Measurements from ENCODE around the gene NLRC5.

NLRC5 gene

DNA sequence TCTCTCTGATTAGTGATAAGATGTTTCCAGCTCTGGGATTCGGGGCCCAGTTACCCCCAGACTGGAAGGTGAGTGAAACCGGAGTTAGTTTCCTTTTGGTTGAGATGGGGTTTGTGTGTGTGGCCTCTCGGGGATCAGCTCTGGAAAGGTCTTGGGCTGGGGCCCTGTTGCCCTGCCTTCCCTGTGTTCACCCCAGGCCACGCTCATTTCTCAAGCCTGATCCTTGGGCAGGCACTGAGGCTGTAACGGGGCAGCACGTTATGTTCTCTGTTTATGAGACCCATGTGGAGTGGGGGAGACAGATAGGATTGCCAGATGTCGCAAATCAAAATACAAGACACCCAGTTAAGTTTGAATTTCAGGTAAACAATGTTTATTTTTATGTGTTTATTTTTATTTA lies 138.5 kb downstream of the NLRC5 start:
- no peak for DNase-seq (ENCODE audit: low spot score)

DNA sequence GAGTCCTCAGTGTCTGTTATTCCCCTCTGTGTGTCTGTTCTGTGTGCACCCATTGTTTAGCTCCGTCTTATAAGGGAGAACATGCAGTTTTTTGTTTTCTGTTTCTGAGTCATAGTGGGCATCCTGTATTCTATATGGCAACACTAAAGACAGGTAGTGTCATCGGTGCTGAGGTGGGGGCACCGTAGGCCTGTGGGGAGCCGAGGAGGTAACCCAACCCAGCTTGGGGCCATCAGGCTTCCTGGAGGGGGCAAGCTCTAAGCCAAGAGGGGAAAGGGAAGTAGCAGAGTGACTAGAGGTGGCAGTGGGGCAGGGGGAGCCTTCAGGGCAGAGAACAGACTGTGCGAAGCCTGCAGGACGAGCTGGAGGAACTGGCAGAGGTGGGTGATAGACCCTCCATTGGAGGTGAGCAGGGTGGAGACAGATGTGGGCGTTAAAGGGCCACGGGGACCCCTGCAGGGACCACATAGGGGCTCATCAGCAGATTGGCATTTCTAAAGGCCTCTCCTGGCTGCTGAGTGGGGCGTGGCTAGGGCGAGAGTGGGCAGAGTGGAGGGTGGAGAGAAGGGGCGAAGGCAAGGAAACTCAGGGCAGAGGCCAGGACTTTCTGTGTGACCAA lies 139.5 kb downstream of the NLRC5 start:
- no peak for DNase-seq (ENCODE audit: low spot score)

DNA sequence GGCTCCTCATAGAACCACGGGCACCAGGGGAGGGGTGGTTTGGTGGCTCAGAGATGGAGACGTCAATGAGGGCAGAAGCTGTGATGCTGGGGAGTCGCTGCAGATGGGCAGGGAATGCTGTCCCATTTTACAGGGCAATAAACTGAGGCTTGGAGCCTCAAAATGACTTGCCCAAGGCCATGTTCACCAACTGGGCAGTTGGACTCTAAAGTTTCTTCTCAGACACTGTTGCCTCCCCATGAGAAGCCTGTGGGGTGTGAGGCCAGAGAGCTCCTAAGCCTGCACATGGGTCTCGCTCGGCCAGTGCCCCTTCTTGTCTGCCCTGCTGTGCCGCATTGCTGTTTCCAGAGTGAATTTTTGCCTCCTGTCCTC lies 141.6 kb downstream of the NLRC5 start:
- no peak for DNase-seq (ENCODE audit: low spot score)

GRCh38 chr16:57131351-57131970 lies 142.1 kb downstream of the NLRC5 start:
- no peak for DNase-seq (ENCODE audit: low spot score)

DNA sequence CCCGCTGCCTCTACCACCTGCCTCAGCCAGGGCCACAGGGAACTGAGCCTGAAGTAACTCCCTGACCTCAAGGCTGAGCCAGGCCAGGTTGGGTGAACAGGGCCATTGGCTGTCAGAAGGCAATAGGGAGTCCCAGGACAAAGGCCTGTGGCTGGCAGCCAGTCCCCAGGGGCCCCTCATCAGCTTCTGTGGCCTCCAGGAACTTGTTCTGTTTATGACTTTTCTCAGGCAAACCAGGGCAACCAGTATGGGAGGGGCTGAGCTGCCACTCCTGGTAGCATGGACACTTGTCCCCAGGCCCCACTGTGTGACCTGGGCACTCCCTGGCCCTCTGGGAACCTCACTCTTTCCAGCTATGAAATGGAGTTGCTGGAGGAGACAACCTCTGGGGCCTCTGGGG lies 143.1 kb downstream of the NLRC5 start:
- no peak for DNase-seq (ENCODE audit: low spot score)

DNA sequence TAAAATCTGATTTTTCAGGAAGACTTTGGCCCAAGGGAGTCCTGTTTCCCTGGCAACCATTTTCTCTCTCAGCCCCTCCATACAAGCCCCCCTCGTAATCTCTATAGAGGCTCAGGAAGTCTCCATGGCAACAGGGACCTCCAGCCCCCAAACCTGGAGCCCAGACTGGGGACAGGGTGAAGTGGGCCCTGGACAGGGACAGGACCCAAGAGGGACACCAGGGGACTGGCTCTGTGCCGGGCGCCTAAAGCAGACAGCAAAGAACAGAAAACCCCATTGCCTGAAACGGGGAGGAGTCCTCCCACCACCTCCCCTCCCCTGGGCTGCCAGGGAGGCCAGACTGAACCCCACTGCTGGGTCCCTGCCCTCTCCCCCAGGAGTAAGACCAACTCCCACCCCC lies 143.7 kb downstream of the NLRC5 start:
- no peak for DNase-seq (ENCODE audit: low spot score)
